Esophagus squamous epithelium (tissue), 5 donors: ENCODE measurements around the gene ACTRT2. TPM values are rescaled to one million over a fixed set of nuclear protein-coding genes. Genes with fewer than 3 reads are reported as not detected.

Source experiments
- DNase-seq: peaks from one replicate; lab custom pipeline; 2025; lab: John Stamatoyannopoulos, UW
- H3K27ac ChIP-seq, 4 donors: fragments of 200-600 bp; sonication (generic); one replicate each; pipeline ENCODE4 v1.5.1; 2016 to 2019; ENCODE audit warnings: mild to moderate bottlenecking in 1 of 4
- H3K27me3 ChIP-seq, 4 donors: fragments of 200-600 bp; sonication (generic); 1 replicate in 3 of 4; 2 replicates in 1 of 4; pipeline versions ENCODE4 v1.5.1 to v1.6.0; 2017 to 2021; ENCODE audit warnings: antibody characterized with exemption in 1 of 4
- H3K36me3 ChIP-seq, 3 donors: fragments of 200-600 bp; sonication (generic); one replicate each; pipeline ENCODE4 v1.5.1; 2016 to 2019
- H3K4me1 ChIP-seq, 3 donors: fragments of 200-600 bp; sonication (generic); one replicate each; pipeline ENCODE4 v1.5.1; 2017 to 2019
- H3K4me3 ChIP-seq, 4 donors: fragments of 200-600 bp; sonication (generic); 1 replicate in 3 of 4; 2 replicates in 1 of 4; pipeline ENCODE4 v1.5.1; 2016 to 2019; ENCODE audit warnings: mild to moderate bottlenecking in 2 of 4, moderate library complexity in 1 of 4
- H3K9me3 ChIP-seq, 3 donors: fragments of 200-600 bp; sonication (generic); one replicate each; pipeline ENCODE4 v1.5.1; 2016 to 2019
- POLR2A ChIP-seq, 4 donors: fragments of 450-650 bp; IDR thresholded peaks; one replicate each; pipeline ENCODE4 v1.6.1; 2017; ENCODE audit warnings: antibody characterized with exemption in 4 of 4, mild to moderate bottlenecking in 4 of 4, moderate library complexity in 3 of 4
- WGBS, 2 donors: methylation state at CpG; one replicate each; pipeline ENCODE4 v1.1.5; 2018; 5-methylcytosine and 5-hydroxymethylcytosine counted together
- intact Hi-C: fragments of 100-400 bp; cut with DNase I; formaldehyde crosslinking; loops from one replicate; pipeline ENCODE4 v1.15.0; 2022
- total RNA-seq, 4 donors: library from RNA; depleted of rRNA; stranded (reverse); fragments of >200 nt; gene quantifications; one replicate each; pipeline ENCODE4 v1.1.0, GENCODE V29; 2016
- TF ChIP-seq, protein P1 (sequence below), 6 experiments: fragments of 450-650 bp in 4 of 6; fragments of 200-600 bp in 2 of 6; sonication (generic) in 2 of 6; IDR thresholded peaks; one replicate each; pipeline ENCODE4 v1.5.1; 2016 to 2019; ENCODE audit warnings: antibody characterized with exemption in 6 of 6, mild to moderate bottlenecking in 4 of 6, moderate library complexity in 4 of 6
- donor health status: DM: yes; HTN: yes; CAD: no.

ACTRT2 gene
- total RNA-seq, 4 donors from 2014 or later = not detected

DNA sequence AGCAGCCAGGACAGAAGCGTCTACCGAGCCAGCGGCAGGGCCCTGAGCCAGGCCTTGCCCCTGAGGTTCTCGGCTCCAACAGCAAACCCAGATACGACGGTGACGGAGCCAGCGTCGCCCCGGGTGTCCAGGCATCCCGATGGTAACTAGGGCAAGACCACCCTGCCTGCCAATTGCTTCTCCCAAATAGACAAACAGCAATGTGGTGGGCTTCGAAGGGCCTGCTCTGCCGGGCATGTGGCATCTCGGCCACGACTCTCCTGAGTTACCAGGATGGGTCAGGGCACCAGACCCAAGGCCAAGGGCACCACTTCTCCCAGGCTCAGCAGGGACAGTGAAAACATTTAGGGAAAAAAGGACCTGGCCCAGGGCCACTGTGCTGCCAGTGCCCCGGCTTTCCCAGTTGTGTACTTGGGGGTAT is 3.2 kb upstream of the ACTRT2 start:
- Histone ChIP-seq H3K27me3 (peaks cover 0 to 77% (median 0%) of the 10 kb centered on the region in 4 donors), H3K36me3 (no peaks in the 10 kb centered on the region), H3K9me3 (no peaks in the 10 kb centered on the region), H3K4me1 (peaks cover 0 to under 1% (median 0%) of the 10 kb centered on the region in 3 donors), H3K27ac (no peak overlapping the region), H3K4me3 (no peak overlapping the region)
- intact Hi-C loops = no loop called here
- TF ChIP-seq, protein P1, sequence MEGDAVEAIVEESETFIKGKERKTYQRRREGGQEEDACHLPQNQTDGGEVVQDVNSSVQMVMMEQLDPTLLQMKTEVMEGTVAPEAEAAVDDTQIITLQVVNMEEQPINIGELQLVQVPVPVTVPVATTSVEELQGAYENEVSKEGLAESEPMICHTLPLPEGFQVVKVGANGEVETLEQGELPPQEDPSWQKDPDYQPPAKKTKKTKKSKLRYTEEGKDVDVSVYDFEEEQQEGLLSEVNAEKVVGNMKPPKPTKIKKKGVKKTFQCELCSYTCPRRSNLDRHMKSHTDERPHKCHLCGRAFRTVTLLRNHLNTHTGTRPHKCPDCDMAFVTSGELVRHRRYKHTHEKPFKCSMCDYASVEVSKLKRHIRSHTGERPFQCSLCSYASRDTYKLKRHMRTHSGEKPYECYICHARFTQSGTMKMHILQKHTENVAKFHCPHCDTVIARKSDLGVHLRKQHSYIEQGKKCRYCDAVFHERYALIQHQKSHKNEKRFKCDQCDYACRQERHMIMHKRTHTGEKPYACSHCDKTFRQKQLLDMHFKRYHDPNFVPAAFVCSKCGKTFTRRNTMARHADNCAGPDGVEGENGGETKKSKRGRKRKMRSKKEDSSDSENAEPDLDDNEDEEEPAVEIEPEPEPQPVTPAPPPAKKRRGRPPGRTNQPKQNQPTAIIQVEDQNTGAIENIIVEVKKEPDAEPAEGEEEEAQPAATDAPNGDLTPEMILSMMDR (IDR thresholded peaks at IDR 0.05) = no peak
- no peak for TF ChIP-seq POLR2A (IDR thresholded peaks at IDR 0.05)
- DNase-seq = no peak
- WGBS, 2 donors = 92% methylated on average over 5 of the region's 16 CpGs; no CpG with 5 or more reads in 1 of the 2 donors

DNA sequence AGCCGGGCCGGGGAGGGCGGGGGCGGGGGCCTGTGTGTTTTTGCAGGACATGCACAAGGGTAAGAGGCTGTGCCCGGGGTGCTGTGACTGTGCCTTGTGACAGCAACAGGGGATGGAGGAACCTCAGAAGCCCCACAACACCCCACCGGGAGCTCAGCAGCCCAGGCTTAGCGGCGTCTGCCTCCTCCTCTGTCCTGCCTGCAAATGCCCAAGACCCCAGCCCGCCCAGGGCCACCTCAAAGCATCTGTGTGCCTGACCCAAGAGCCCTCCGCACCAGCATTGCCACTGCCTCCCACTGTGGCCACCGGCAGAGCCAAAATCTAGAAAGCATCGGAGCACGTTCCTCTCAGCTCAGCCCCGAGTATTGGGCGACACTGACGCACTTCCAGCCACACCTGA is 2.7 kb upstream of the ACTRT2 start:
- TF ChIP-seq, protein P1 (IDR thresholded peaks at IDR 0.05) = no peak
- TF ChIP-seq POLR2A (IDR thresholded peaks at IDR 0.05) = no peak
- Histone ChIP-seq H3K4me3 (no peak overlapping the region), H3K27ac (no peak overlapping the region), H3K36me3 (no peaks in the 10 kb centered on the region), H3K27me3 (peaks cover 0 to 73% (median 0%) of the 10 kb centered on the region in 4 donors), H3K4me1 (no peaks in the 10 kb centered on the region), H3K9me3 (no peaks in the 10 kb centered on the region)
- DNase-seq = no peak
- intact Hi-C loops = no loop called here
- WGBS, 2 donors = 83 to 91% methylated on average over 4 to 7 of the region's 16 CpGs

DNA sequence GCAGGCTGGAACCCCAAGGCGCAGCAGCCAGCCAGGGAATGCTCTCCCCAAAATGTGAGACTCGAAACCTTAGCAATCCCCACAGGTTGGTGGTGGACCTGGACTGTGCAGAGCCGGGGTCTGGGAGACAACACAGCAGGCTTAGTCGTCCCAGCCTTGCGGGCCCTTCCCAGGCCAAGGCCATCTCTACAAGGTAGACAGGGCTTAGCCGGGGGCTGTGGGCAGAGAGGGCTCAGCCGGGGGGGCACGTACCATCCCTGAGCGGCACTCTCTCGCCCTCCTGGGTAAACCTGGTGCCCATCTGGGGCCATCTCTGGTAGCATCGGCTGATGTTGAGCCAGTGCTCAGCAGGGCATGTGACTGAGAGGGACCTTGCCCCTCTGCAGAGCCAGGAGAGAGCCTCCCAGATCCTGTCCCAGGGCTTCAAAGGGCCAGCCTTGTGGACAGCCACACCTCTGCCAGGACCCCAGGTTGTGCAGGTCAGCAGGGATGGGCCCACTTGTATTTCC is 2.2 kb upstream of the ACTRT2 start:
- Histone ChIP-seq H3K27me3 (peaks cover 0 to 68% (median 0%) of the 10 kb centered on the region in 4 donors), H3K4me3 (no peak overlapping the region), H3K4me1 (no peaks in the 10 kb centered on the region), H3K9me3 (no peaks in the 10 kb centered on the region), H3K36me3 (no peaks in the 10 kb centered on the region), H3K27ac (no peak overlapping the region)
- WGBS, 2 donors = 100% methylated on average over 1 of the region's 11 CpGs
- no peak for TF ChIP-seq POLR2A (IDR thresholded peaks at IDR 0.05)
- TF ChIP-seq, protein P1 (IDR thresholded peaks at IDR 0.05) = no peak
- intact Hi-C loops = no loop called here
- no peak for DNase-seq

DNA sequence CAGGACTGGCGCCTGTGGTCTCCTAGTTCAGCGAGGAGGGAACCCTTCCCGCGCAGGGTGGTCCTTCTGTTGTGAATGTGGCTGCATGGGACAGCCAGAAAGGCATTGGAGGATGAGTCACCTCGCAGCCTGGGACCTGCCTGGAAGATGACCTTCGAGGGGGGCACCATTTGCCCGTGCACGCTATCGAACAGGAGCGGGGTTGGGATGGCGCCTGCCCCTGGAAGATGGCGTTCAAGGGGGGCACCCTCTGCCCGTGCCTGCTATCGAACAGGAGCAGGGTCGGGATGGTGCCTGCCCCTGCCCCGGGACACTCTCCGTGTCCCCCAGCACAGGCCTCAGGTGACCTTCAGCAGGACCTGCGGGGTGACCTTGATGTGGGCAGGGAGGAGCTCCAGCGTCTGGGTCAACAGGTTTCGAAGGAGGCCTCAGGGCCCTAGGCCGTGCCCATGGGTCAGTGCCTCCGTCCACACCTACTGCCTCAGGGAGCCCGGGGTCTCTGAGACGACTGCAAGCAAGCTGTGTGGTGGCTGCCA is 1.7 kb upstream of the ACTRT2 start:
- no peak for DNase-seq
- Histone ChIP-seq H3K27me3 (peaks cover 0 to 68% (median 0%) of the 10 kb centered on the region in 4 donors), H3K27ac (no peak overlapping the region)

More for the DNA sequence above, 1.7 kb upstream of the ACTRT2 start:
- no peak overlapping the region for H3K4me3 ChIP-seq
- no peaks in the 10 kb centered on the region for H3K4me1 ChIP-seq
- no peaks in the 10 kb centered on the region for H3K9me3 ChIP-seq
- intact Hi-C loops = no loop called here
- TF ChIP-seq POLR2A (IDR thresholded peaks at IDR 0.05) = no peak
- TF ChIP-seq, protein P1 (IDR thresholded peaks at IDR 0.05) = no peak
- no peaks in the 10 kb centered on the region for H3K36me3 ChIP-seq
- WGBS, 2 donors = 85 to 100% methylated on average over 5 to 12 of the region's 24 CpGs
